ENCODE results near the gene STXBP6. TPM values are rescaled to one million over a fixed set of nuclear protein-coding genes. Genes with fewer than 3 reads are reported as not detected.

The STXBP6 gene
- total RNA-seq, 1 experiment from 2014 or later, result 0.27 TPM

GRCh38 chr14:24976602-24977001 is 73.3 kb downstream of the STXBP6 start:
- intact Hi-C loops (cut with micrococcal nuclease), result no loop called here
- Histone ChIP-seq H3K9me2 (ENCODE audit: insufficient read depth) (no peaks in the 10 kb centered on the region), H3K9ac (ENCODE audit: low read length) (no peak overlapping the region), H3K9me3 (ENCODE audit: control insufficient read depth in 1 of 2, insufficient read depth in 1 of 2, low read depth in 1 of 2, low read length in 2 of 2) (peaks cover 3 to 7% of the 10 kb centered on the region in 2 experiments; a peak in 2 of 4 replicates), H3K4me1 (ENCODE audit: control insufficient read depth in 1 of 2, insufficient read depth in 2 of 2, low read length in 2 of 2) (no peaks in the 10 kb centered on the region), H3K4me3 (replicated peaks in 1 of 2; ENCODE audit: low read depth in 1 of 2, low read length in 2 of 2) (no peak overlapping the region), H4K20me1 (ENCODE audit: insufficient read depth) (no peaks in the 10 kb centered on the region), H2AFZ (ENCODE audit: low read depth, low read length, poor library complexity, severe bottlenecking) (no peak overlapping the region), H3K27ac (ENCODE audit: low read depth, low read length) (no peak overlapping the region), H3K36me3 (ENCODE audit: control insufficient read depth in 1 of 2, insufficient read depth in 2 of 2, low read length in 2 of 2) (no peaks in the 10 kb centered on the region), H3K4me2 (ENCODE audit: low read length) (no peak overlapping the region), H3K79me2 (ENCODE audit: insufficient read depth, low read length) (no peaks in the 10 kb centered on the region), H3K27me3 (ENCODE audit: insufficient read depth, low read length) (no peaks in the 10 kb centered on the region)
- ChIA-PET CTCF (no interaction called here), POLR2A (no interaction called here), RAD21 (ENCODE audit: low non-redundant PET in 1 of 2, low total read pairs in 2 of 2, uncharacterized antibody in 2 of 2, unreplicated experiment in 2 of 2) (no interaction called here)
- DNase-seq (ENCODE audit: low read depth, low spot score), result no peak
- ATAC-seq, result no peak
- no peak for TF ChIP-seq POLR2AphosphoS5 (IDR thresholded peaks at IDR 0.05; ENCODE audit: low read depth, low read length)
- no peak for TF ChIP-seq CEBPB (IDR thresholded peaks at IDR 0.05; ENCODE audit: low read depth)
- TF ChIP-seq SRF (IDR thresholded peaks at IDR 0.05; ENCODE audit: low read depth), result no peak
- TF ChIP-seq SP1 (IDR thresholded peaks at IDR 0.05; ENCODE audit: low read depth), result no peak
- TF ChIP-seq CTCF (IDR thresholded peaks at IDR 0.05 in 2 of 3, conservative IDR thresholded peaks at IDR 0.05 in 1 of 3; ENCODE audit: borderline replicate concordance in 1 of 3, insufficient read depth in 1 of 3, low read depth in 2 of 3, low read length in 2 of 3), result no peak
- TF ChIP-seq JUND (IDR thresholded peaks at IDR 0.05), result no peak
- no peak for TF ChIP-seq MAX (IDR thresholded peaks at IDR 0.05)
- TF ChIP-seq ZFX (IDR thresholded peaks at IDR 0.05), result no peak
- TF ChIP-seq ZBTB33 (IDR thresholded peaks at IDR 0.05; ENCODE audit: extremely low read depth, insufficient replicate concordance, low read length), result no peak
- BruUV-seq (replicated peaks), result no TSS peak

Data from HCT116 (cell line).